HepG2 (cell line): ENCODE data around the gene TUBA4B. TPM values are rescaled to one million over a fixed set of nuclear protein-coding genes. Genes with fewer than 3 reads are reported as not detected.

ENCODE experiments used
- CTCF ChIP-seq: sonication (generic); formaldehyde crosslinking; IDR thresholded peaks from 2 replicates; pipeline ENCODE4 v1.5.0; 2020; ENCODE audit warnings: mild to moderate bottlenecking, missing genetic modification reagents, moderate library complexity
- HCFC1 ChIP-seq: fragments of 150-350 bp; IDR thresholded peaks from 2 replicates; pipeline ENCODE4 v1.6.1; 2014; ENCODE audit warnings: low read depth, low read length
- HNF4G ChIP-seq, 2 experiments: sonication (generic) in 1 of 2; formaldehyde crosslinking in 1 of 2; IDR thresholded peaks; 2 replicates each; pipeline versions ENCODE4 v1.4.0 to v1.6.1; 2011 to 2020; ENCODE audit warnings: borderline replicate concordance in 2 of 2, low read depth in 2 of 2, mild to moderate bottlenecking in 2 of 2, low read length in 1 of 2, missing genetic modification reagents in 1 of 2, moderate library complexity in 1 of 2
- NFIB ChIP-seq: sonication (generic); formaldehyde crosslinking; IDR thresholded peaks from 2 replicates; pipeline ENCODE4 v1.9.0; 2021; ENCODE audit warnings: missing genetic modification reagents, mild to moderate bottlenecking, borderline replicate concordance
- NFKB2 ChIP-seq: sonication (generic); formaldehyde crosslinking; IDR thresholded peaks from 2 replicates; pipeline ENCODE4 v1.4.0; 2020; ENCODE audit warnings: missing genetic modification reagents, borderline replicate concordance
- PHB2 ChIP-seq: fragments of 450-650 bp; IDR thresholded peaks from 2 replicates; pipeline ENCODE4 v1.6.1; 2018; ENCODE audit not compliant: partially characterized antibody
- RARA ChIP-seq: IDR thresholded peaks from 2 replicates; pipeline ENCODE4 v1.6.1; 2016; ENCODE audit warnings: missing genetic modification reagents, missing compliant biosample characterization
- RXRB ChIP-seq: IDR thresholded peaks from 2 replicates; pipeline ENCODE4 v1.6.1; 2016; ENCODE audit warnings: borderline replicate concordance, missing genetic modification reagents, missing compliant biosample characterization
- SMAD1 ChIP-seq: sonication (generic); formaldehyde crosslinking; IDR thresholded peaks from 2 replicates; pipeline ENCODE4 v1.4.0; 2020; ENCODE audit warnings: missing genetic modification reagents, low read depth, mild to moderate bottlenecking, borderline replicate concordance
- STAG1 ChIP-seq: sonication (generic); formaldehyde crosslinking; IDR thresholded peaks from 2 replicates; pipeline ENCODE4 v1.4.0; 2020; ENCODE audit warnings: missing genetic modification reagents
- TEAD3 ChIP-seq: optimal IDR thresholded peaks from 2 replicates; pipeline ENCODE3; 2016; ENCODE audit warnings: borderline replicate concordance
- XRCC5 ChIP-seq: fragments of 200-400 bp; formaldehyde crosslinking; optimal IDR thresholded peaks from 2 replicates; pipeline ENCODE3; 2017; ENCODE audit warnings: mild to moderate bottlenecking, low read length
- YEATS4 ChIP-seq: sonication (generic); formaldehyde crosslinking; IDR thresholded peaks from 2 replicates; pipeline ENCODE4 v1.4.0; 2020; ENCODE audit warnings: missing genetic modification reagents, borderline replicate concordance
- ZBTB7B ChIP-seq: sonication (generic); formaldehyde crosslinking; IDR thresholded peaks from 2 replicates; pipeline ENCODE4 v1.4.0; 2020; ENCODE audit warnings: missing genetic modification reagents
- ZFY ChIP-seq: sonication (generic); formaldehyde crosslinking; IDR thresholded peaks from 2 replicates; pipeline ENCODE4 v1.4.0; 2020; ENCODE audit warnings: missing genetic modification reagents
- ZNF143 ChIP-seq: sonication (generic); formaldehyde crosslinking; IDR thresholded peaks from 2 replicates; pipeline ENCODE4 v1.4.0; 2020; ENCODE audit warnings: missing genetic modification reagents
- ZNF18 ChIP-seq: sonication (generic); formaldehyde crosslinking; IDR thresholded peaks from 2 replicates; pipeline ENCODE4 v1.8.0; 2022; ENCODE audit warnings: mild to moderate bottlenecking, missing genetic modification reagents; ENCODE audit not compliant: insufficient replicate concordance
- ZNF362 ChIP-seq: sonication (generic); formaldehyde crosslinking; IDR thresholded peaks from 2 replicates; pipeline ENCODE4 v1.4.0; 2020; ENCODE audit warnings: missing genetic modification reagents, mild to moderate bottlenecking, borderline replicate concordance
- ZNF382 ChIP-seq: sonication (generic); formaldehyde crosslinking; IDR thresholded peaks from 2 replicates; pipeline ENCODE4 v1.5.0; 2020; ENCODE audit warnings: missing genetic modification reagents, mild to moderate bottlenecking, borderline replicate concordance
- ZNF414 ChIP-seq: sonication (generic); formaldehyde crosslinking; IDR thresholded peaks from 2 replicates; pipeline ENCODE4 v1.5.0; 2020; ENCODE audit warnings: missing genetic modification reagents
- ZNF501 ChIP-seq: sonication (generic); formaldehyde crosslinking; IDR thresholded peaks from 2 replicates; pipeline ENCODE4 v1.5.1; 2020; ENCODE audit warnings: mild to moderate bottlenecking, moderate library complexity, missing genetic modification reagents
- ZNF512 ChIP-seq: sonication (generic); formaldehyde crosslinking; IDR thresholded peaks from 2 replicates; pipeline ENCODE4 v1.4.0; 2020; ENCODE audit warnings: mild to moderate bottlenecking, missing genetic modification reagents
- ZNF562 ChIP-seq: sonication (generic); formaldehyde crosslinking; IDR thresholded peaks from 2 replicates; pipeline ENCODE4 v1.8.0; 2022; ENCODE audit warnings: missing genetic modification reagents, borderline replicate concordance
- ZNF563 ChIP-seq: sonication (generic); formaldehyde crosslinking; IDR thresholded peaks from 2 replicates; pipeline ENCODE4 v1.8.0; 2022; ENCODE audit warnings: mild to moderate bottlenecking, moderate library complexity, missing genetic modification reagents
- ZNF841 ChIP-seq: sonication (generic); formaldehyde crosslinking; IDR thresholded peaks from 2 replicates; pipeline ENCODE4 v1.8.1; 2023; ENCODE audit warnings: missing genetic modification reagents, borderline replicate concordance
- polyA plus RNA-seq, 8 experiments: library from polyadenylated mRNA; depleted of rRNA in 3 of 8; stranded (reverse) in 7 of 8; unstranded in 1 of 8; fragments of >200 nt; fragmentation: Illumina TruSeq in 4 of 8; extraction: Trizol in 4 of 8; gene quantifications; 2 replicates each; pipeline versions ENCODE4 v1.2.1 to v1.2.3, GENCODE V29; 2011 to 2016; ENCODE audit warnings: low read depth in 4 of 8, missing spikeins in 1 of 8, mixed read lengths in 1 of 8; ENCODE audit not compliant: insufficient read depth in 1 of 8
- total RNA-seq, 5 experiments: library from RNA; depleted of rRNA; stranded (reverse); fragments of >200 nt; fragmentation: Illumina TruSeq; extraction: Trizol; gene quantifications; 2 replicates each; pipeline ENCODE4 v1.2.3, GENCODE V29; 2016; ENCODE audit warnings: low read depth in 1 of 5

The TUBA4B gene
- total and polyA plus RNA-seq, 2 of the 13 experiments (the other 11 are each of a cell fraction or from before 2014, with no cell fraction given), result 0.18 to 0.22 TPM

GRCh38 chr2:219270055-219270372 is 17.0 kb downstream of the TUBA4B start (continued):
- TF ChIP-seq ZNF414 (CRISPR knock-in tag) (no peak), ZNF362 (CRISPR knock-in tag) (no peak), NFKB2 (CRISPR knock-in tag) (no peak), ZNF382 (no peak), HCFC1 (no peak), YEATS4 (0 out of 2 replicates have a peak, but pooled peaks have one; percentile 24), ZNF501 (peak; percentile 85), ZNF18 (CRISPR knock-in tag) (no peak), RXRB (0 out of 2 replicates have a peak, but pooled peaks have one; percentile 19), STAG1 (CRISPR knock-in tag) (no peak), ZNF563 (CRISPR knock-in tag) (no peak), TEAD3 (CRISPR knock-in tag) (peak; percentile 79), NFIB (CRISPR knock-in tag) (no peak), ZBTB7B (peak; percentile 59; the same call in 1 of the 2 replicates), PHB2 (no peak), SMAD1 (no peak), RARA (CRISPR knock-in tag) (no peak), ZNF143 (CRISPR knock-in tag) (no peak), HNF4G (IDR thresholded peaks at IDR 0.05; ENCODE audit: borderline replicate concordance, low read depth, low read length) (peak; percentile 50; the same call in 1 of the 2 replicates), HNF4G (CRISPR knock-in tag; IDR thresholded peaks at IDR 0.05; ENCODE audit: borderline replicate concordance, low read depth) (no peak), ZNF562 (CRISPR knock-in tag) (no peak), CTCF (CRISPR knock-in tag) (no peak), ZNF841 (CRISPR knock-in tag) (no peak), ZFY (0 out of 2 replicates have a peak, but pooled peaks have one; percentile 47), XRCC5 (peak; percentile 88), ZNF512 (no peak)
